ENCODE results near the gene CELA2B. TPM values are rescaled to one million over a fixed set of nuclear protein-coding genes. Genes with fewer than 3 reads are reported as not detected.

The CELA2B gene
- total RNA-seq, 1 experiment from 2014 or later: not detected

GRCh38 chr1:15446212-15446611 is 29.7 kb upstream of the CELA2B start:
- H3K4me1 Mint-ChIP-seq: no peaks in the 10 kb centered on the region
- ATAC-seq (no peak), DNase-seq (ENCODE audit: low spot score) (no peak)
- TF ChIP-seq ZNF425 (CRISPR knock-in tag; conservative IDR thresholded peaks at IDR 0.05) (no peak), NFYB (CRISPR knock-in tag; conservative IDR thresholded peaks at IDR 0.05; ENCODE audit: low read depth) (no peak), FOXP1 (CRISPR knock-in tag; IDR thresholded peaks at IDR 0.05; ENCODE audit: borderline replicate concordance) (no peak), SOX15 (CRISPR knock-in tag; IDR thresholded peaks at IDR 0.05) (no peak), NFATC4 (CRISPR knock-in tag; IDR thresholded peaks at IDR 0.05) (no peak), FOXJ3 (CRISPR knock-in tag; IDR thresholded peaks at IDR 0.05; ENCODE audit: borderline replicate concordance) (no peak), ZNF423 (CRISPR knock-in tag; IDR thresholded peaks at IDR 0.05) (no peak), JAZF1 (CRISPR knock-in tag; IDR thresholded peaks at IDR 0.05) (no peak)
- ChIA-PET CTCF (interaction anchor here (0.6 kb wide), 1 partner anchor 236 kb away, joined by 4 read pairs; no protein-coding TSS in a partner anchor), POLR2A (no interaction called here)
- peaks cover 10% of the 10 kb centered on the region for H3K9me3 Mint-ChIP-seq
- no peak overlapping the region for H3K4me3 Mint-ChIP-seq
- no peaks in the 10 kb centered on the region for H3K36me3 Mint-ChIP-seq
- H3K27me3 Mint-ChIP-seq (ENCODE audit: low read depth): 0 out of 2 replicates have a peak, but pooled peaks cover 4% of the 10 kb centered on the region
- H3K27ac Mint-ChIP-seq: no peak overlapping the region

- Mint-ChIP-seq H3K36me3 (no peaks in the 10 kb centered on the region), H3K4me1 (no peaks in the 10 kb centered on the region), H3K4me3 (no peak overlapping the region), H3K27me3 (ENCODE audit: low read depth) (0 out of 2 replicates have a peak, but pooled peaks cover 4% of the 10 kb centered on the region), H3K9me3 (peaks cover 19% of the 10 kb centered on the region), H3K27ac (no peak overlapping the region)
- ATAC-seq (no peak), DNase-seq (ENCODE audit: low spot score) (no peak)
- ChIA-PET POLR2A (no interaction called here), CTCF (interaction anchor here (0.7 to 1.5 kb wide), 2 partner anchors 17 to 124 kb away, joined by 3 read pairs; no protein-coding TSS in a partner anchor)
- no peak for TF ChIP-seq FOXJ3 (CRISPR knock-in tag; IDR thresholded peaks at IDR 0.05; ENCODE audit: borderline replicate concordance)
- no peak for TF ChIP-seq GTF2I (CRISPR knock-in tag; conservative IDR thresholded peaks at IDR 0.05)
- no peak for TF ChIP-seq USF2 (CRISPR knock-in tag; IDR thresholded peaks at IDR 0.05)
- no peak for TF ChIP-seq ELF4 (CRISPR knock-in tag; IDR thresholded peaks at IDR 0.05; ENCODE audit: low read depth)
- no peak for TF ChIP-seq CTCF (IDR thresholded peaks at IDR 0.05)
- no peak for TF ChIP-seq NFE2L1 (CRISPR knock-in tag; IDR thresholded peaks at IDR 0.05)
- no peak for TF ChIP-seq IRF2 (CRISPR knock-in tag; IDR thresholded peaks at IDR 0.05; ENCODE audit: borderline replicate concordance, low read depth)
- TF ChIP-seq MAX (CRISPR knock-in tag; IDR thresholded peaks at IDR 0.05): no peak
- TF ChIP-seq ZNF425 (CRISPR knock-in tag; conservative IDR thresholded peaks at IDR 0.05): no peak
- no peak for TF ChIP-seq MLX (CRISPR knock-in tag; IDR thresholded peaks at IDR 0.05)
- TF ChIP-seq ZNF512 (CRISPR knock-in tag; IDR thresholded peaks at IDR 0.05; ENCODE audit: borderline replicate concordance): no peak
- TF ChIP-seq ZNF671 (CRISPR knock-in tag; IDR thresholded peaks at IDR 0.05): no peak
- TF ChIP-seq CREB1 (CRISPR knock-in tag; IDR thresholded peaks at IDR 0.05): no peak
These were observed 26.9 kb upstream of the CELA2B start for GRCh38 chr1:15448877-15449462.

Measured in WTC11 (cell line).